ENCODE results near the gene FEN1.

- no peak for TF ChIP-seq KDM1A (IDR thresholded peaks at IDR 0.05; ENCODE audit: borderline replicate concordance, low read length)
- no peak for TF ChIP-seq USF2 (IDR thresholded peaks at IDR 0.05; ENCODE audit: low read length)
- TF ChIP-seq RFX5 (IDR thresholded peaks at IDR 0.05; ENCODE audit: borderline replicate concordance, low read depth, low read length): no peak
- no peak for TF ChIP-seq CHD1 (IDR thresholded peaks at IDR 0.05; ENCODE audit: low read depth, low read length)
Observed at GRCh38 chr11:61762798-61763197, 29.9 kb upstream of the FEN1 start.
